Activated CD8-positive, alpha-beta T cell treated with anti-CD3 and anti-CD28 coated beads for 36 hours (primary cell): ENCODE measurements around the gene CES2. TPM values are rescaled to one million over a fixed set of nuclear protein-coding genes. Genes with fewer than 3 reads are reported as not detected.

ENCODE experiments used
- ATAC-seq: fragments of 200-7000 bp; cut with Tn5 transposase; one replicate; pipeline ENCODE4 v1.10.0; 2021; ENCODE audit warnings: mild to moderate bottlenecking, moderate library complexity
- CTCF ChIA-PET: fragments of 350-600 bp; sonication (Branson Sonifier 250); formaldehyde crosslinking; loops from one replicate; lab custom pipeline; 2021; ENCODE audit warnings: antibody characterized with exemption; lab: Charles Lee
- POLR2A ChIA-PET: fragments of 350-600 bp; sonication (Branson Sonifier 250); formaldehyde crosslinking; loops from one replicate; lab custom pipeline; 2021; ENCODE audit warnings: antibody characterized with exemption; lab: Charles Lee
- DNase-seq: peaks from one replicate; pipeline ENCODE4 v3.0.0-alpha.2; 2020
- H3K27ac Mint-ChIP-seq: one replicate; pipeline ENCODE4 v1.8.0; 2021; ENCODE audit warnings: mild to moderate bottlenecking, mixed read lengths
- H3K27me3 Mint-ChIP-seq: one replicate; pipeline ENCODE4 v1.8.0; 2021; ENCODE audit warnings: mixed read lengths
- H3K36me3 Mint-ChIP-seq: one replicate; pipeline ENCODE4 v1.8.0; 2021; ENCODE audit warnings: low read depth, mixed read lengths
- H3K4me1 Mint-ChIP-seq: one replicate; pipeline ENCODE4 v1.8.0; 2021; ENCODE audit warnings: low read depth, mixed read lengths
- H3K4me3 Mint-ChIP-seq: one replicate; pipeline ENCODE4 v1.8.0; 2021; ENCODE audit warnings: mild to moderate bottlenecking, moderate library complexity, mixed read lengths
- H3K9me3 Mint-ChIP-seq: one replicate; pipeline ENCODE4 v1.8.0; 2021; ENCODE audit warnings: mixed read lengths
- intact Hi-C: fragments of 100-400 bp; cut with micrococcal nuclease; formaldehyde crosslinking; loops from one replicate; pipeline ENCODE4 v1.10.0; 2022
- total RNA-seq, 2 experiments: library from RNA; stranded (reverse); gene quantifications; one replicate each; pipeline ENCODE4 v1.2.3, GENCODE V29; 2021
- TF ChIP-seq, protein P1 (sequence below): fragments of 200-600 bp; IDR thresholded peaks from one replicate; pipeline ENCODE4 v1.8.0; 2022; ENCODE audit warnings: antibody characterized with exemption, mild to moderate bottlenecking

The CES2 gene
- total RNA-seq, 2 experiments from 2014 or later, result 24.7 to 24.9 TPM

DNA sequence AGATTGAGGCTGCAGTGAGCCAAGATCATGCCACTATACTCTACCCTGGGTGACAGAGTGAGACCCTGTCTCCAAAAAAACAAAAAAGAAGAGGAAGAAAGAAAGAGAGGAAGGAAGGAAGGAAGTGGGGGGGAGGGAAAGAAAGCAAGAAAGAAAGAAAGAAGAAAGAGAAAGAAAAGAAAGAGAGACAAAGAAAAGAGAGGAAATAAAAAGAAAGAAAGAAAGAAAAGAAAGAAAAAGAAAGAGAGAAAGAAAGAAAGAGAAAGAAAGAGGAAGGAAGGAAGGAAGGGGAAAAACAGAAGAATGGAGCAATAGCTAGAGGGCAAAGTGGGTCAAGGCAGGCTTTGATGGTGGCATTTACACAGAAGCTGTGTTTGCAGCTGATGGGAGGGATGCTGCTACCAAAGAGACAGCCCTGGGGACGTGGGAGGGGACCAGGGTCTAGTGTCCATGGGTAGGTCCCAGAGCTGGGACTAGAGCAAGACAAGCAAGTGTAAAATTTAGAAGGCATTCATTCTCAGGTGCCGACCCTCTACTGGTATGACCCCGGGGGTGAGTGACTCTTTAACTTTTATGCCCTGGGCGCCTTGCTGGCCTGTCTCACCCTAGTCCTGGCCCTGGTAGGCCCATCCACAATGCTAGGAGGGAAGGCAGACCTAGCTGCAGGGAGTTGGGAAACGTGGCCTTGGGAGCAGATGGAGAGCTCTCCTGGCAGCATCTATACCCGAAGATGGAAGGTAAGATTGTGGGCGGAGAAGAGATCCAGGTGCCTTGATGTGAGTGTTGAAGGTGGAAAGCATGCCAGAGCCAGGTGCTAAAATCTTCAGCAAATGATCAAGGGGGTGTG is 23.8 kb downstream of the CES2 start:
- ATAC-seq (no peak), DNase-seq (no peak)
- TF ChIP-seq, protein P1, sequence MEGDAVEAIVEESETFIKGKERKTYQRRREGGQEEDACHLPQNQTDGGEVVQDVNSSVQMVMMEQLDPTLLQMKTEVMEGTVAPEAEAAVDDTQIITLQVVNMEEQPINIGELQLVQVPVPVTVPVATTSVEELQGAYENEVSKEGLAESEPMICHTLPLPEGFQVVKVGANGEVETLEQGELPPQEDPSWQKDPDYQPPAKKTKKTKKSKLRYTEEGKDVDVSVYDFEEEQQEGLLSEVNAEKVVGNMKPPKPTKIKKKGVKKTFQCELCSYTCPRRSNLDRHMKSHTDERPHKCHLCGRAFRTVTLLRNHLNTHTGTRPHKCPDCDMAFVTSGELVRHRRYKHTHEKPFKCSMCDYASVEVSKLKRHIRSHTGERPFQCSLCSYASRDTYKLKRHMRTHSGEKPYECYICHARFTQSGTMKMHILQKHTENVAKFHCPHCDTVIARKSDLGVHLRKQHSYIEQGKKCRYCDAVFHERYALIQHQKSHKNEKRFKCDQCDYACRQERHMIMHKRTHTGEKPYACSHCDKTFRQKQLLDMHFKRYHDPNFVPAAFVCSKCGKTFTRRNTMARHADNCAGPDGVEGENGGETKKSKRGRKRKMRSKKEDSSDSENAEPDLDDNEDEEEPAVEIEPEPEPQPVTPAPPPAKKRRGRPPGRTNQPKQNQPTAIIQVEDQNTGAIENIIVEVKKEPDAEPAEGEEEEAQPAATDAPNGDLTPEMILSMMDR, result no peak
- no peaks in the 10 kb centered on the region for H3K36me3 Mint-ChIP-seq
- no peak overlapping the region for H3K4me3 Mint-ChIP-seq
- peaks cover under 1% of the 10 kb centered on the region for H3K27me3 Mint-ChIP-seq
- ChIA-PET CTCF (interaction anchor here (0.9 to 5.5 kb wide), 16 partner anchors 10 to 507 kb away, joined by 3 to 32 read pairs (median 3); no protein-coding TSS in a partner anchor), POLR2A (no interaction called here)
- peaks cover 16% of the 10 kb centered on the region for H3K4me1 Mint-ChIP-seq
- no peak overlapping the region for H3K27ac Mint-ChIP-seq
- intact Hi-C loops, result no loop called here
- no peaks in the 10 kb centered on the region for H3K9me3 Mint-ChIP-seq

DNA sequence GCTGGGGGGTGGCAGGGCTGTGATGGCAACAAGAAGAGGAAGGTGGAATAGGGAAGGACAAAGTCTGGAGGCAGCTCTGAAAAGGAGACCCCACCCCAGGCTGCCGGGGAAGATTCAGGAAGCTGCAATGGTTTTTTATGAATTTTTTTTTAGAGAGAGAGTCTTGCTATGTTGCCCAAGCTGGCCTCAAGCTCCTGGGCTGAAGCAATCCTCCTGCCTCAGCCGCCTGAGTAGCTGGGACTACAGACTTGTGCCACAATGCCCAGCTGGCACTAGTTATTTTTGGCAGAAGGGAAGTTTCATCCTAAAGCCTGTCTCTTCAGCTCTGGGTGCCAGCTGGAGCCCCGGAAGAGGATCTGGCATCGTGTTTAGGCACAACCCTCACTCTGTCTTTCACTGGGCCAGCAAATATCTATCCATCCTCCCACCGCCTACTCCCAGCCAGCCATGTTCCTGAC is 24.4 kb downstream of the CES2 start:
- ChIA-PET POLR2A (no interaction called here), CTCF (interaction anchor here (0.9 to 5.5 kb wide), 16 partner anchors 19 to 506 kb away, joined by 3 to 32 read pairs (median 4); partner anchors contain the start of gene NOL3)
- Mint-ChIP-seq H3K27ac (no peak overlapping the region), H3K4me3 (no peak overlapping the region), H3K27me3 (no peaks in the 10 kb centered on the region), H3K36me3 (no peaks in the 10 kb centered on the region), H3K9me3 (no peaks in the 10 kb centered on the region), H3K4me1 (peaks cover 16% of the 10 kb centered on the region)
- no peak for DNase-seq
- intact Hi-C loops, result no loop called here
- no peak for ATAC-seq
- TF ChIP-seq, protein P1, result no peak

DNA sequence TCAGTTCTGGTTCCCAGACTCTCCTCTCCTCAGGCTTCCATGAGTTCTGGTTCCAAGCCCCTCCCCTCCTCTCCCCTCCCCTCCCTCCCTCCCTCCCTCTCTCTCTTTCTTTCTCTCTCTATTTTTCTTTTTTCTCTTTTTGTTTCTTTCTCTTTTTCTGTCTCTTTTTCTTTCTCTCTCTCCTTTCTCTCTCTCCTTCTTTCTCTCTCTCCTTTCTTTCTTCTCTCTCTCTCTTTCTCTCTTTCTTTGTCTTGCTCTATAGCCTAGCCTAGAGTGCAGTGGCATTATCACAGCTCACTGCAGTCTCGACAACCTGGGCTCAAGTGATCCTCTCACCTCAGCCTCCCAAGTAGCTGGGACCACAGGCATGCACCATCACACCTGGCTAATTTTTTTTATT is 25.0 kb downstream of the CES2 start:
- ATAC-seq (no peak), DNase-seq (no peak)
- intact Hi-C loops, result no loop called here
- TF ChIP-seq, protein P1, result no peak
- ChIA-PET CTCF (interaction anchor here (0.7 to 5.5 kb wide), 25 partner anchors 10 to 505 kb away, joined by 3 to 32 read pairs (median 5); partner anchors contain the start of gene NOL3), POLR2A (interaction anchor here (1.3 kb wide), 1 partner anchor 7 kb away, joined by 3 read pairs; no protein-coding TSS in a partner anchor)
- Mint-ChIP-seq H3K36me3 (no peaks in the 10 kb centered on the region), H3K27me3 (peaks cover 4% of the 10 kb centered on the region), H3K4me3 (no peak overlapping the region), H3K4me1 (peaks cover 16% of the 10 kb centered on the region), H3K27ac (no peak overlapping the region), H3K9me3 (no peaks in the 10 kb centered on the region)

DNA sequence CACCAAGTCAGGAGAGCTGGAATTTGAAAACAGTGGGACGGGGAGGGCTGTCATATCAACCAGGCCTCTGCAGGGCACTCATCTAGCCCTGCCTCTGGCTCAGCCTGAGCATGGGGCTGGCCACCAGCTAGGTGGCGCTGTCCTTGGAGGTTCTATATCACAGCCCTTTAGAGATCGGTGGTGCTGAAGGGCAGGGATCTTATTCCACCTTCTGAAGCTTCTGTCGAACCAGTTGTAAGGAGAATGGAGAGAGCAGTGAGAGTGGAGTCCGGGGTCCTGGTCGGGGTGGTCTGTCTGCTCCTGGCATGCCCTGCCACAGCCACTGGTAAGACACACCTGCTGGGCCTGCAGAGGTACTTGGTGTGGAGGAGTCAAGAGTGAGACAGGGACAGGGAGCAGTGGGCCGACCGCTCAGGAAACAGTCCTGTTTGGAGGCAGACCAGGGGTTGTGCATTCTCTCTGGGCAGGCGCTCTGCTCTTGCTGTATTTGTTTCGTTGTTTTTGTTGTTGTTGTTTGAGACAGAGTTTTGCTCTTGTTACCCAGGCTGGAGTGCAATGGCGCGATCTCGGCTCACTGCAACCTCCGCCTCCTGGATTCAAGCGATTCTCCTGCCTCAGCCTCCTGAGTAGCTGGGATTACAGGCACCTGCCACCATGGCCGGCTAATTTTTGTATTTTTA is 25.9 kb downstream of the CES2 start, which contains the start of gene CES3:
CES3 (plus strand) TSS at position 202 of the 680 bp plus-strand sequence; CDS start at position 244, 42 bp downstream.
- no peaks in the 10 kb centered on the region for H3K36me3 Mint-ChIP-seq
- peaks cover 16% of the 10 kb centered on the region for H3K4me1 Mint-ChIP-seq
- POLR2A ChIA-PET, result interaction anchor here (1.3 kb wide), 1 partner anchor 8 kb away, joined by 3 read pairs; no protein-coding TSS in a partner anchor
- intact Hi-C loops, result no loop called here
- ATAC-seq, result peak; percentile 94
- H3K27ac Mint-ChIP-seq, result peak within 1 kb of the TSS; percentile 83
- H3K9me3 Mint-ChIP-seq, result no peaks in the 10 kb centered on the region
- TF ChIP-seq, protein P1, result peak; percentile 78
- H3K27me3 Mint-ChIP-seq, result peaks cover 4% of the 10 kb centered on the region
- CTCF ChIA-PET, result interaction anchor here (0.5 to 5.5 kb wide), 40 partner anchors 8 to 316 kb away, joined by 3 to 32 read pairs (median 4); partner anchors contain the start of genes CDH16 and NOL3
- H3K4me3 Mint-ChIP-seq, result peak within 1 kb of the TSS; percentile 24
- peak; percentile 84 for DNase-seq
